Uterus (tissue), 2 donors: ENCODE measurements around the gene BCORL1.

Source experiments
- POLR2A ChIP-seq, 2 donors: fragments of 450-650 bp; IDR thresholded peaks; one replicate each; pipeline ENCODE4 v1.6.1; 2016; ENCODE audit warnings: antibody characterized with exemption in 2 of 2, mild to moderate bottlenecking in 1 of 2, moderate library complexity in 1 of 2
- TF ChIP-seq, protein P1 (sequence below), 4 experiments: fragments of 200-600 bp in 2 of 4; fragments of 450-650 bp in 2 of 4; sonication (generic) in 2 of 4; IDR thresholded peaks; one replicate each; pipeline ENCODE4 v1.5.1; 2016 to 2019; ENCODE audit warnings: antibody characterized with exemption in 4 of 4, mild to moderate bottlenecking in 2 of 4, moderate library complexity in 1 of 4

DNA sequence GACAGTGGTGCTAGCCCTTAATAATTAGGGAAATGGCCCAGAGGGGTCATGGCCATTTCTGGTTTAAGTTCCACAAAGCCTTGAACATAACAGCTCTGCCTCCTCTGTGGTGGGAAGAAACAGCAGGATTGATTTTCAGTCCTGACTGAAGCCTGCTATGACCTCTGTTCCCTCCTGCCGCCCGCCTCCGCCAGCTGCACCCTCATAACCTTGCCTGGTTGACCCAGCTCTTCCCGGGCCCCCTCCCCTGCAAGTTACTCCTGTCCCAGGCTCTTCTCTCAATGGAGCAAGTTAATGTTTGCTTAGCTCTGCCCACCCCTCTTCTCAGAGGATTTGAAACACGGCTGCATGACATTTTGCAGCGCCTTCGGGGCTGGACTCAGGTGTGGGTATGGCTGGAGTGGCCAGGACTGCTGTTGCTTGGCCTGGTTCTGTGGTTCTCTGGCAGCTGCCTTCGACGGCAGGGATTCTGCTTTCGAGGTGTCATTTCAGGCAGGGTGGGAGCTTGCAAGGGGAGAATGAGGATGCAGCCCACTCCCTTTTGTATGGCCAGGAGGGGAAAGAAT is 27.3 kb downstream of the BCORL1 start:
- TF ChIP-seq, protein P1, sequence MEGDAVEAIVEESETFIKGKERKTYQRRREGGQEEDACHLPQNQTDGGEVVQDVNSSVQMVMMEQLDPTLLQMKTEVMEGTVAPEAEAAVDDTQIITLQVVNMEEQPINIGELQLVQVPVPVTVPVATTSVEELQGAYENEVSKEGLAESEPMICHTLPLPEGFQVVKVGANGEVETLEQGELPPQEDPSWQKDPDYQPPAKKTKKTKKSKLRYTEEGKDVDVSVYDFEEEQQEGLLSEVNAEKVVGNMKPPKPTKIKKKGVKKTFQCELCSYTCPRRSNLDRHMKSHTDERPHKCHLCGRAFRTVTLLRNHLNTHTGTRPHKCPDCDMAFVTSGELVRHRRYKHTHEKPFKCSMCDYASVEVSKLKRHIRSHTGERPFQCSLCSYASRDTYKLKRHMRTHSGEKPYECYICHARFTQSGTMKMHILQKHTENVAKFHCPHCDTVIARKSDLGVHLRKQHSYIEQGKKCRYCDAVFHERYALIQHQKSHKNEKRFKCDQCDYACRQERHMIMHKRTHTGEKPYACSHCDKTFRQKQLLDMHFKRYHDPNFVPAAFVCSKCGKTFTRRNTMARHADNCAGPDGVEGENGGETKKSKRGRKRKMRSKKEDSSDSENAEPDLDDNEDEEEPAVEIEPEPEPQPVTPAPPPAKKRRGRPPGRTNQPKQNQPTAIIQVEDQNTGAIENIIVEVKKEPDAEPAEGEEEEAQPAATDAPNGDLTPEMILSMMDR (IDR thresholded peaks at IDR 0.05), result no peak
- no peak for TF ChIP-seq POLR2A (IDR thresholded peaks at IDR 0.05)
